NCI-H2227 treated with DMSO at 0.1 percent for 48 hours (cell line): ENCODE measurements around the gene L3MBTL2.

Experiments
- DNase-seq: peaks from one replicate; lab custom pipeline; 2025; lab: John Stamatoyannopoulos, UW

L3MBTL2 gene

GRCh38 chr22:41273128-41273527, 68.0 kb downstream of the L3MBTL2 start:
- DNase-seq, result no peak

- no peak for DNase-seq
These were observed 69.7 kb downstream of the L3MBTL2 start for GRCh38 chr22:41274856-41275255.

- DNase-seq, result no peak
These were observed 75.0 kb downstream of the L3MBTL2 start for GRCh38 chr22:41280065-41280464.

- no peak for DNase-seq
These were observed 75.7 kb downstream of the L3MBTL2 start for GRCh38 chr22:41280854-41281253.
